Gastrocnemius medialis (tissue), 4 donors: ENCODE results near the gene SSBP3.

ENCODE experiments used
- CTCF ChIP-seq, 5 experiments: fragments of 450-650 bp in 3 of 5; fragments of 200-600 bp in 2 of 5; sonication (generic) in 2 of 5; IDR thresholded peaks in 4 of 5; conservative IDR thresholded peaks in 1 of 5; 1 replicate in 4 of 5; 2 replicates in 1 of 5; pipeline ENCODE4 v1.5.1; 2016 to 2019; ENCODE audit warnings: antibody characterized with exemption in 5 of 5, mild to moderate bottlenecking in 3 of 5, moderate library complexity in 3 of 5
- POLR2A ChIP-seq, 2 donors: fragments of 450-650 bp; IDR thresholded peaks; one replicate each; pipeline ENCODE4 v1.6.1; 2017; ENCODE audit warnings: antibody characterized with exemption in 2 of 2, mild to moderate bottlenecking in 2 of 2, moderate library complexity in 2 of 2

GRCh38 chr1:54298284-54299033, 107.7 kb downstream of the SSBP3 start:
- TF ChIP-seq CTCF (IDR thresholded peaks at IDR 0.05 in 4 of 5, conservative IDR thresholded peaks at IDR 0.05 in 1 of 5), result no peak
- no peak for TF ChIP-seq POLR2A (IDR thresholded peaks at IDR 0.05)
